Spleen (tissue), 11 donors: ENCODE measurements around the gene NME3. TPM values are rescaled to one million over a fixed set of nuclear protein-coding genes. Genes with fewer than 3 reads are reported as not detected.
A peak's percentile ranks its signal among the peaks of the same experiment; 100 is the strongest.

Source experiments
- DNase-seq: peaks from one replicate; pipeline ENCODE4 v3.0.0-alpha.2; 2020
- H3K27ac ChIP-seq, 8 donors: fragments of 200-600 bp; sonication (generic) in 7 of 8; 1 replicate in 4 of 8; 2 replicates in 4 of 8; pipeline versions ENCODE4 v1.5.0 to v1.8.0; 2016 to 2021; ENCODE audit warnings: inconsistent platforms in 4 of 8, mild to moderate bottlenecking in 4 of 8, moderate library complexity in 1 of 8
- H3K27me3 ChIP-seq, 7 donors: fragments of 200-600 bp; sonication (generic) in 6 of 7; replicated peaks in 1 of 7; 1 replicate in 4 of 7; 2 replicates in 3 of 7; pipeline versions ENCODE4 v1.5.0 to v1.8.0; 2016 to 2021; ENCODE audit warnings: inconsistent platforms in 3 of 7, mild to moderate bottlenecking in 1 of 7
- H3K36me3 ChIP-seq, 6 donors: fragments of 200-600 bp; sonication (generic) in 5 of 6; 1 replicate in 4 of 6; 2 replicates in 2 of 6; pipeline versions ENCODE4 v1.5.0 to v1.8.0; 2016 to 2021; ENCODE audit warnings: inconsistent platforms in 2 of 6
- H3K4me1 ChIP-seq, 6 donors: fragments of 200-600 bp; sonication (generic) in 5 of 6; 1 replicate in 3 of 6; 2 replicates in 3 of 6; pipeline versions ENCODE4 v1.5.0 to v1.8.0; 2016 to 2021; ENCODE audit warnings: inconsistent platforms in 3 of 6
- H3K4me3 ChIP-seq, 8 donors: fragments of 200-600 bp; sonication (generic) in 7 of 8; 1 replicate in 4 of 8; 2 replicates in 4 of 8; pipeline versions ENCODE4 v1.5.0 to v1.8.0; 2016 to 2021; ENCODE audit warnings: inconsistent platforms in 4 of 8, mild to moderate bottlenecking in 4 of 8, moderate library complexity in 2 of 8
- H3K9me3 ChIP-seq, 8 donors: fragments of 200-600 bp; sonication (generic) in 7 of 8; 1 replicate in 4 of 8; 2 replicates in 4 of 8; pipeline versions ENCODE4 v1.5.0 to v1.8.0; 2016 to 2021; ENCODE audit warnings: inconsistent platforms in 4 of 8
- POLR2A ChIP-seq, 3 donors: fragments of 450-650 bp; IDR thresholded peaks; one replicate each; pipeline ENCODE4 v1.5.1; 2017; ENCODE audit warnings: antibody characterized with exemption in 3 of 3, mild to moderate bottlenecking in 1 of 3
- POLR2AphosphoS5 ChIP-seq, 3 donors: sonication (generic); formaldehyde crosslinking; IDR thresholded peaks; one replicate each; pipeline ENCODE4 v1.5.1; 2017; ENCODE audit warnings: antibody characterized with exemption in 3 of 3
- WGBS, 5 donors: extraction: QIAGEN DNeasy Blood & Tissue Kit in 3 of 5; methylation state at CpG; one replicate each; pipeline versions ENCODE4 v1.1.5 to v1.1.7; 2013 to 2018; 5-methylcytosine and 5-hydroxymethylcytosine counted together
- intact Hi-C: fragments of 100-400 bp; cut with DNase I; formaldehyde crosslinking; loops from one replicate; pipeline ENCODE4 v1.15.0; 2023; ENCODE audit warnings: low total_unique reads
- polyA plus RNA-seq, 3 donors: library from polyadenylated mRNA; stranded (reverse); fragments of 200-250 nt; gene quantifications; one replicate each; pipeline ENCODE4 v1.2.1, GENCODE V29; 2013
- total RNA-seq, 7 donors: library from RNA; depleted of rRNA in 3 of 7; stranded (reverse); fragments of >200 nt in 3 of 7; fragmentation: NEBNext Ultra II Directional in 4 of 7; extraction: Animal tissue kit (Norgen Biotek cat#: 25700) in 4 of 7; gene quantifications; one replicate each; pipeline versions ENCODE4 v1.1.0 to v1.2.1, GENCODE V29; 2016 to 2021
- TF ChIP-seq, protein P1 (sequence below), 11 experiments: fragments of 200-600 bp in 7 of 11; fragments of 450-650 bp in 4 of 11; sonication (generic) in 4 of 11; IDR thresholded peaks in 8 of 11; conservative IDR thresholded peaks in 3 of 11; 1 replicate in 7 of 11; 2 replicates in 4 of 11; pipeline versions ENCODE4 v1.4.0 to v1.8.0; 2016 to 2021; ENCODE audit warnings: antibody characterized with exemption in 11 of 11, inconsistent platforms in 4 of 11, mild to moderate bottlenecking in 1 of 11
- donor health status: healthy with polysubstance abuse.
- donor health status: DM: no; HTN: no; CAD: no; lungs with moderate emphysema.
- donor health status: DM: no; HTN: no; CAD: no.
- donor health status: Bipolar disorder and iron deficiency.
- donor health status: healthy.
- donor health status: DM: no; HTN: no; CAD: no.
- donor health status: DM: yes; HTN: yes; CAD: no.

The NME3 gene
- total and polyA plus RNA-seq, 10 donors = 51.0 to 283 (median 76.9) TPM

- intact Hi-C loops = no loop called here
Measured at GRCh38 chr16:1746693-1747195, 24.6 kb downstream of the NME3 start.

DNA sequence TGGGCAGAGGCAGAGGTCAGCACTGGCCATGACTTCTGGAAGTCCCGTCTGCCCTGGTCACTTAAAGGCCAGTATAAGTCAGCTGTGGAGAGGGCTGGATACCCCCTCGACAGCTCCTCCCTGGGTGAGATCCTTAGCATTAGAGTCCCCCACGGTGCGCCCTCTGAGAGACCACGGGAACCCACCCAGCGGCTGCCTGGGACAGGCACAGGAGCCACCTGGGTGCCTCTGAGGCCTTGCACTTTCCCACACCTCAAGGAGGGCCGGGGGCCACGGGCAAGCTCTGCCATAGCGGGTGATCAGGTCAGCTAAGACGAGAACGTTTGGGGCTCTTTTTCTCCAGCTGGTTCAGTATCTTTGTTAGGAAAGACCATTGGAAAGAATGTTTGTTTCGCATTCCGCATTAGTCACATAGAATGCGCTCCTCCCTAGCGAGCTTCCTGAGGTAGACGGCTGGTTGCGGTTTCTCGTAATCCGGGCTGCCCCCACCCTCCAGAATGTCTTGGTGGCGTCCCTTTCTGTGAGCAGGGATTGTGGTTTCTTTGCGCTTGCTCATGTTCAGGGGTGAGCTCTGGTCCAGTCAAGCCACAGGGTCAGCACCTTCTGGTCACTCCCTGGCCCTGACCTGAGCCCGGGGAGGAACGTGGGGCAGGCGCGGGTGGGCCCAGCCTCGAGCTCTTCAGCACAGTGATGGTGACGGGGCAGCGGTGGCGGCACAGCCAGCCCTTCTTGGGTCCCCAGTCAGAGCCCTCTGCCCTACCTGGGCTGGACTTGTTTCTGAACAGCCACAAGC lies 25.2 kb downstream of the NME3 start:
- no peaks in the 10 kb centered on the region for H3K4me1 ChIP-seq
- WGBS, 5 donors = 90 to 96% (median 94%) methylated on average over 13 to 29 of the region's 29 CpGs
- peaks cover 3 to 100% (median 83%) of the 10 kb centered on the region in 6 donors for H3K36me3 ChIP-seq
- no peak for TF ChIP-seq POLR2AphosphoS5 (IDR thresholded peaks at IDR 0.05)
- no peak for TF ChIP-seq POLR2A (IDR thresholded peaks at IDR 0.05)
- TF ChIP-seq, protein P1, sequence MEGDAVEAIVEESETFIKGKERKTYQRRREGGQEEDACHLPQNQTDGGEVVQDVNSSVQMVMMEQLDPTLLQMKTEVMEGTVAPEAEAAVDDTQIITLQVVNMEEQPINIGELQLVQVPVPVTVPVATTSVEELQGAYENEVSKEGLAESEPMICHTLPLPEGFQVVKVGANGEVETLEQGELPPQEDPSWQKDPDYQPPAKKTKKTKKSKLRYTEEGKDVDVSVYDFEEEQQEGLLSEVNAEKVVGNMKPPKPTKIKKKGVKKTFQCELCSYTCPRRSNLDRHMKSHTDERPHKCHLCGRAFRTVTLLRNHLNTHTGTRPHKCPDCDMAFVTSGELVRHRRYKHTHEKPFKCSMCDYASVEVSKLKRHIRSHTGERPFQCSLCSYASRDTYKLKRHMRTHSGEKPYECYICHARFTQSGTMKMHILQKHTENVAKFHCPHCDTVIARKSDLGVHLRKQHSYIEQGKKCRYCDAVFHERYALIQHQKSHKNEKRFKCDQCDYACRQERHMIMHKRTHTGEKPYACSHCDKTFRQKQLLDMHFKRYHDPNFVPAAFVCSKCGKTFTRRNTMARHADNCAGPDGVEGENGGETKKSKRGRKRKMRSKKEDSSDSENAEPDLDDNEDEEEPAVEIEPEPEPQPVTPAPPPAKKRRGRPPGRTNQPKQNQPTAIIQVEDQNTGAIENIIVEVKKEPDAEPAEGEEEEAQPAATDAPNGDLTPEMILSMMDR (IDR thresholded peaks at IDR 0.05 in 8 of 11, conservative IDR thresholded peaks at IDR 0.05 in 3 of 11) = no peak
- no peak overlapping the region for H3K27ac ChIP-seq
- no peaks in the 10 kb centered on the region for H3K9me3 ChIP-seq
- H3K27me3 ChIP-seq = no peaks in the 10 kb centered on the region
- no peak overlapping the region for H3K4me3 ChIP-seq
- intact Hi-C loops = no loop called here
- DNase-seq = no peak

More at GRCh38 chr16:1746693-1747195, 24.6 kb downstream of the NME3 start:
- H3K27me3 ChIP-seq = no peaks in the 10 kb centered on the region
- DNase-seq = no peak
- no peaks in the 10 kb centered on the region for H3K4me1 ChIP-seq
- TF ChIP-seq POLR2AphosphoS5 (IDR thresholded peaks at IDR 0.05) (no peak), POLR2A (IDR thresholded peaks at IDR 0.05) (no peak)
- TF ChIP-seq, protein P1 (IDR thresholded peaks at IDR 0.05 in 8 of 11, conservative IDR thresholded peaks at IDR 0.05 in 3 of 11) = no peak
- 89 to 96% (median 96%) methylated on average over 28 to 31 of the region's 31 CpGs for WGBS, 5 donors
- no peaks in the 10 kb centered on the region for H3K9me3 ChIP-seq
- H3K36me3 ChIP-seq = peaks cover 3 to 100% (median 85%) of the 10 kb centered on the region in 6 donors
- no peak overlapping the region for H3K27ac ChIP-seq
- H3K4me3 ChIP-seq = no peak overlapping the region

DNA sequence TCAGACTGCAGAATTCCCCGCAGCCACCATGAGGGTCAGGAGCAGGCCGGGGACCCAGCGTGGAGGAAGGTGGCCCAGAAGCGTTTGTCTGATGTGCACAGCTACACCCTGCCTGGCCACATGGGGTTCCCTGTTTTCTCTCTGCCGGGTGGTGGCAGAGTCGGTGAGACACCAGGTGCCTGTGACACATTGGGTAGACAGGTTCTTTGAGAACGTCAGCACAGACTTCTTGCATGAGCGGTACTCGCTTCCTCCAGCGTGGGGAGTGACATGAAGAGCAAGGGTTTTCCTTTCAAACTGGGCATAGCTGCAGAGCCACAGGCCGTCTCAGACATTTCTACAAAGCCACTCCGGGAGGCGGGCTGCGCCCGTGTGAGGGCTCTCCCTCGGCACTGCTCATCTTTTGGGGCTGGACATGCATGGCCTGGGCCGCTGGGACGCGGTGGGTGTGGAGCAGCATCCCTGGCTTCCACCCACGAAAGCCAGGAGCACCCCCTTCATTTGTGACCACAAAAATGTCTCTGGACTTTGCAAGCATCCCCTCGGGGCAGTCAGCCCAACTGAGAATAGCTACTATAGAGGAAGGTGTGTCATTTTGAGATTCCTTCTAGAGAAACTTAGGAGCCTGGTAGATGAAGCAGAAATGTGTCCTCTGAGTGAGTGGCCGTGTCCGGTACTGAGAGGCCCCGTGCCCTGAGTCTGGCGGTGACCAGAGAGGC lies 26.0 kb downstream of the NME3 start:
- 89 to 95% (median 91%) methylated on average over 20 to 25 of the region's 25 CpGs for WGBS, 5 donors
- no peaks in the 10 kb centered on the region for H3K4me1 ChIP-seq
- H3K27me3 ChIP-seq = no peaks in the 10 kb centered on the region
- H3K9me3 ChIP-seq = no peaks in the 10 kb centered on the region
- peaks cover 3 to 100% (median 84%) of the 10 kb centered on the region in 6 donors for H3K36me3 ChIP-seq
- H3K4me3 ChIP-seq = no peak overlapping the region
- no peak for DNase-seq
- no peak overlapping the region for H3K27ac ChIP-seq
- intact Hi-C loops = no loop called here
- TF ChIP-seq, protein P1 (IDR thresholded peaks at IDR 0.05 in 8 of 11, conservative IDR thresholded peaks at IDR 0.05 in 3 of 11) = no peak
- TF ChIP-seq POLR2AphosphoS5 (IDR thresholded peaks at IDR 0.05) = peak in 1 of 3 donors; percentile 8
